ENCODE data around the gene JMY.

The JMY gene

GRCh38 chr5:79295029-79295428 lies 59.1 kb downstream of the JMY start:
- DNase-seq: no peak

DNA sequence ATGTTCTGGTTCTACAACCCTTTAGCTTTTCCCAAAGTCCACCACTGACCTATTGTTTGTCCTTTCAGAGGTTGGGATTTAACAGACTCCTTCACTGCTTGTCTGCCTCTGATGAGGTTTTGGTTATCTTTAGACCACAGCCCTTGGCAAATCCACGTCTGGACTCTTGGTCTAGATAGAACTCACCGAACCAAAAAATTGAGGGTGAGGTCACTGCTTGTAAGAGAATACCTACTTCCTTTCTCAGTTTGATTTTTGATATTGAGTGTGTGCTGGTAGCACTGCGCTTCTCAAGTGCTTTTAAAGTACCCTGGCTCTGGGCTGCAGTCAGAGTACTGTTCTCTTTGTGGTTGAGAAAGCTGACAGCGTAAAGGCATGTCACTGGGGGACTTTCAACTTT lies 61.7 kb downstream of the JMY start:
- DNase-seq: no peak

GRCh38 chr5:79301046-79301712 lies 65.2 kb downstream of the JMY start:
- no peak for DNase-seq

- DNase-seq: no peak
These were observed 66.5 kb downstream of the JMY start for GRCh38 chr5:79302454-79302853.

- DNase-seq: no peak
These were observed 69.8 kb downstream of the JMY start for GRCh38 chr5:79305706-79306105.

- DNase-seq: no peak
These were observed 83.1 kb downstream of the JMY start for GRCh38 chr5:79318935-79319614.

- no peak for DNase-seq
These were observed 93.5 kb downstream of the JMY start for GRCh38 chr5:79329453-79329852.

DNA sequence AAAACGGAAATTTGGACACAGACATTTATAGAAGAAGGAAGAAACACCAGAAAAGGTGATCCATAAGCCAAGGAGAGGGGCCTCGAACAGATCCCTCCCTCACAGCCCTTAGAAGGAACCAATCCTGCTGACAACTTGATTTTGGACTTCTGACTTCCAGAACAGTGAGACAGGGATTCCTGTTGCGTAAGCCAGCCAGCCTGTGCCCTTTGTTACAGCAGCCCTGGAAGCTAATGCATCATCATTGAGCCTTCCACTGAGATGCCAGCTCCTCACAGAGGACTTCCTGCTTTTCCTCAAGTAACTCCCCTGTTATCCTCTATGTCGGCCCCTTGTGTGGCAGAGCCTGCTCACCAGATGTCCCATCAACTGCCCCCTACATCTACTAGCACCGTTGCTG lies 94.1 kb downstream of the JMY start:
- DNase-seq: no peak

GRCh38 chr5:79333852-79334557 lies 98.1 kb downstream of the JMY start:
- no peak for DNase-seq

- no peak for DNase-seq
These were observed 110.5 kb downstream of the JMY start for GRCh38 chr5:79346420-79346824.

GRCh38 chr5:79349047-79349446 lies 113.1 kb downstream of the JMY start:
- DNase-seq: no peak

DNA sequence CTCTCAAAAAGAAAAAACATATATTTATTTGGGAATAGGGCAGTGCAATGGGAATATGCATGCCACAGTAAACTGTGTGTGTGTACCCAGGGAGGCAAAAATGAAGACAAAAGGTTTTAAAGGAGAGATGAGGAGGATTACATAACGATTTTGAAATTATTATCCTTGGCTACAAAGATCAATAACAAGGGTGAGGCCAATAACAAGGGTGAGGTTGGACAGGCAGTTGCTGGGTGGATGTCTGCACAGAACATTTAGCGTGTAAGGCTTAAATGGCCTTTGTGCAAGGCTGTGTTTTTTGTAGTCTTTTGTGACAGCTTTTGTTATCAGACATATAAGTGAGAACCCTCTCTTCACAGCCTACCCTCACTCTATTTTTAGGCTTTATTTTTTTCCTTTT lies 114.0 kb downstream of the JMY start:
- DNase-seq: no peak

DNA sequence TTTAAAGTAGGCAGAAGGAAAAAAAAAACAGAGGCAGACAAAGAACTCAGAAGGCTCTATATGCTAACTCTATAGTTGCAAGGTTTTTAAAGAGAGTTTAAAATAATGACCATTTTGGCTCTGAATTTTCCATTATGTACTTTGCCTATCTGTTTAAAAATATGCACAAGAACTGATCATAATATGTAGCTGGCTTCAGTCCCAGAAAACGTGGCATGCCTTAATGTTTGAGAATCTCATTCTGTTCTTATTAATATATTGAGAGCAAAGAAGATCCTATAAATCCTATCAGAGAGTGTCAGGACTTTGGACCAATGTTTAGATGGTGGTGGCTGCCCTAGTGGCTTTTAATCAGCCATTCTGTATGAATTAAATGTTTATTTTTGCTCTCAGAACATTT lies 121.5 kb downstream of the JMY start:
- no peak for DNase-seq
